Endodermal cell (in vitro differentiated cells): ENCODE data around the gene TANK. TPM values are rescaled to one million over a fixed set of nuclear protein-coding genes. Genes with fewer than 3 reads are reported as not detected.

ENCODE experiments used
- DNase-seq: peaks from one replicate; pipeline ENCODE4 v3.0.0-alpha.2; 2017
- H3K27ac ChIP-seq: 2 replicates; pipeline ENCODE4 v1.5.1; 2013; ENCODE audit warnings: mild to moderate bottlenecking, low read depth, low read length, moderate library complexity
- H3K27me3 ChIP-seq: 2 replicates; pipeline ENCODE4 v1.6.1; 2013; ENCODE audit warnings: mild to moderate bottlenecking, low read length, moderate library complexity; ENCODE audit not compliant: insufficient read depth, control insufficient read depth, poor library complexity, severe bottlenecking
- H3K36me3 ChIP-seq: 2 replicates; pipeline ENCODE4 v1.7.0; 2013; ENCODE audit warnings: mild to moderate bottlenecking, low read length, moderate library complexity; ENCODE audit not compliant: control insufficient read depth, insufficient read depth
- H3K4me1 ChIP-seq: one replicate; pipeline ENCODE4 v1.7.0; 2013; ENCODE audit warnings: low read length; ENCODE audit not compliant: control insufficient read depth, insufficient read depth
- H3K4me3 ChIP-seq: 2 replicates; pipeline ENCODE4 v1.5.1; 2013; ENCODE audit warnings: mild to moderate bottlenecking, low read length, moderate library complexity
- H3K9ac ChIP-seq: 2 replicates; pipeline ENCODE4 v1.6.1; 2013; ENCODE audit warnings: mild to moderate bottlenecking, low read length, moderate library complexity; ENCODE audit not compliant: poor library complexity, severe bottlenecking; ENCODE audit errors: extremely low read depth
- H3K9me3 ChIP-seq: 2 replicates; pipeline ENCODE4 v1.6.1; 2013; ENCODE audit warnings: mild to moderate bottlenecking, low read length, moderate library complexity; ENCODE audit not compliant: control insufficient read depth
- H3K27ac Mint-ChIP-seq: 2 replicates; pipeline ENCODE4 v1.8.0; 2020; ENCODE audit warnings: mixed read lengths
- H3K27me3 Mint-ChIP-seq: 2 replicates; pipeline ENCODE4 v1.8.0; 2021; ENCODE audit warnings: mild to moderate bottlenecking, mixed read lengths; ENCODE audit not compliant: insufficient read depth
- H3K36me3 Mint-ChIP-seq: 2 replicates; pipeline ENCODE4 v1.8.0; 2020; ENCODE audit warnings: low read depth, mixed read lengths
- H3K4me1 Mint-ChIP-seq: 2 replicates; pipeline ENCODE4 v1.8.0; 2020; ENCODE audit warnings: mixed read lengths
- H3K4me3 Mint-ChIP-seq: 2 replicates; pipeline ENCODE4 v1.8.0; 2020; ENCODE audit warnings: mild to moderate bottlenecking, moderate library complexity, mixed read lengths
- H3K9me3 Mint-ChIP-seq: 2 replicates; pipeline ENCODE4 v1.8.0; 2020; ENCODE audit warnings: mild to moderate bottlenecking, mixed read lengths
- CTCF ChIP-seq: fragments of 200-600 bp; sonication (generic); conservative IDR thresholded peaks from 2 replicates; pipeline ENCODE4 v1.5.0; 2021; ENCODE audit warnings: antibody characterized with exemption, mild to moderate bottlenecking
- WGBS, 2 experiments: methylation state at CpG; one replicate each; pipeline versions ENCODE4 v1.1.5 to v1.1.7; 2013; ENCODE audit warnings: missing lambda C conversion rate in 2 of 2, mixed read lengths in 1 of 2; ENCODE audit not compliant: insufficient coverage in 1 of 2, insufficient read length in 1 of 2; 5-methylcytosine and 5-hydroxymethylcytosine counted together
- total RNA-seq, 2 donors: library from RNA; stranded (reverse); fragmentation: NEBNext Ultra II Directional in 1 of 2; extraction: Animal tissue kit (Norgen Biotek cat#: 25700) in 1 of 2; gene quantifications; 2 replicates in 1 of 2; 3 replicates in 1 of 2; pipeline ENCODE4 v1.2.1, GENCODE V29; 2021

TANK gene
- total RNA-seq, 2 donors from 2014 or later = 22.4 to 33.2 TPM

- Histone ChIP-seq H3K36me3 (no peaks in the 10 kb centered on the region), H3K9me3 (no peaks in the 10 kb centered on the region), H3K27ac (no peak overlapping the region), H3K9ac (no peak overlapping the region), H3K4me1 (peaks cover 6% of the 10 kb centered on the region), H3K4me3 (no peak overlapping the region), H3K27me3 (peaks cover 4% of the 10 kb centered on the region)
- Mint-ChIP-seq H3K27me3 (peaks cover 23% of the 10 kb centered on the region), H3K4me1 (peaks cover 33% of the 10 kb centered on the region), H3K9me3 (no peaks in the 10 kb centered on the region), H3K36me3 (no peaks in the 10 kb centered on the region), H3K4me3 (no peak overlapping the region), H3K27ac (no peak overlapping the region)
- DNase-seq = no peak
- no peak for TF ChIP-seq CTCF
- 66 to 76% methylated on average over 3 of the region's 3 CpGs for WGBS, 2 experiments
Measured at GRCh38 chr2:161115605-161116380, 44.4 kb upstream of the TANK start.

GRCh38 chr2:161116509-161116908 is 43.7 kb upstream of the TANK start:
- Histone ChIP-seq H3K36me3 (no peaks in the 10 kb centered on the region), H3K9ac (no peak overlapping the region), H3K4me1 (peaks cover 6% of the 10 kb centered on the region), H3K4me3 (no peak overlapping the region), H3K27ac (no peak overlapping the region), H3K27me3 (peaks cover 4% of the 10 kb centered on the region), H3K9me3 (no peaks in the 10 kb centered on the region)
- WGBS, 2 experiments = 79 to 92% methylated on average over 3 to 5 of the region's 5 CpGs
- Mint-ChIP-seq H3K4me1 (peaks cover 39% of the 10 kb centered on the region), H3K4me3 (no peak overlapping the region), H3K27ac (no peak overlapping the region), H3K36me3 (no peaks in the 10 kb centered on the region), H3K9me3 (no peaks in the 10 kb centered on the region), H3K27me3 (peaks cover 23% of the 10 kb centered on the region)
- DNase-seq = no peak
- TF ChIP-seq CTCF = no peak

- no peaks in the 10 kb centered on the region for H3K36me3 ChIP-seq
- H3K27me3 ChIP-seq = peaks cover 4% of the 10 kb centered on the region
- DNase-seq = no peak
- WGBS, 2 experiments = 80 to 94% methylated on average over 2 of the region's 2 CpGs
- no peak for TF ChIP-seq CTCF
- peaks cover 6% of the 10 kb centered on the region for H3K4me1 ChIP-seq
- Mint-ChIP-seq H3K36me3 (no peaks in the 10 kb centered on the region), H3K4me1 (peaks cover 41% of the 10 kb centered on the region), H3K9me3 (no peaks in the 10 kb centered on the region), H3K27ac (no peak overlapping the region), H3K27me3 (peaks cover 23% of the 10 kb centered on the region), H3K4me3 (no peak overlapping the region)
- no peak overlapping the region for H3K4me3 ChIP-seq
- H3K9ac ChIP-seq = no peak overlapping the region
- no peak overlapping the region for H3K27ac ChIP-seq
- no peaks in the 10 kb centered on the region for H3K9me3 ChIP-seq
Measured at GRCh38 chr2:161117506-161117905, 42.7 kb upstream of the TANK start.
